Epithelial cell of proximal tubule (primary cell): Measurements from ENCODE around the gene HSPA9. TPM values are rescaled to one million over a fixed set of nuclear protein-coding genes. Genes with fewer than 3 reads are reported as not detected.

ENCODE experiments used
- DNase-seq: peaks from one replicate; pipeline ENCODE4 v3.0.0-alpha.2; 2011; ENCODE audit warnings: low read depth
- H3K4me3 ChIP-seq: 2 replicates; pipeline ENCODE4 v1.5.1; 2011; ENCODE audit warnings: low read depth, mild to moderate bottlenecking, low read length
- CTCF ChIP-seq: conservative IDR thresholded peaks from 2 replicates; pipeline ENCODE4 v1.5.1; 2012; ENCODE audit warnings: low read depth, mild to moderate bottlenecking, low read length
- total RNA-seq: library from RNA; depleted of rRNA; stranded (reverse); fragments of >200 nt; gene quantifications from 2 replicates; pipeline ENCODE4 v1.2.3, GENCODE V29; 2015

The HSPA9 gene
- total RNA-seq, 1 donor from 2014 or later: 174 TPM

GRCh38 chr5:138580777-138581176, 5.6 kb upstream of the HSPA9 start:
- TF ChIP-seq CTCF: no peak
- no peak overlapping the region for H3K4me3 ChIP-seq
- no peak for DNase-seq

- no peak for TF ChIP-seq CTCF
Observed at GRCh38 chr5:138580001-138580400, 4.8 kb upstream of the HSPA9 start.

GRCh38 chr5:138579517-138579863, 4.3 kb upstream of the HSPA9 start:
- TF ChIP-seq CTCF: no peak
- H3K4me3 ChIP-seq: no peak overlapping the region
- DNase-seq: no peak

More at GRCh38 chr5:138580001-138580400, 4.8 kb upstream of the HSPA9 start:
- DNase-seq: no peak
- no peak overlapping the region for H3K4me3 ChIP-seq

GRCh38 chr5:138577452-138577851, 2.3 kb upstream of the HSPA9 start:
- no peak for TF ChIP-seq CTCF
- H3K4me3 ChIP-seq: no peak overlapping the region

GRCh38 chr5:138574744-138575193, 432 bp downstream of the HSPA9 start:
- H3K4me3 ChIP-seq: peak overlapping the region; percentile 84
- no peak for TF ChIP-seq CTCF
- DNase-seq: no peak

More at GRCh38 chr5:138577452-138577851, 2.3 kb upstream of the HSPA9 start:
- no peak for DNase-seq

- no peak for DNase-seq
- TF ChIP-seq CTCF: no peak
Observed at GRCh38 chr5:138573949-138574670, 1.1 kb downstream of the HSPA9 start.

GRCh38 chr5:138573223-138573622, 2.0 kb downstream of the HSPA9 start:
- no peak overlapping the region for H3K4me3 ChIP-seq
- TF ChIP-seq CTCF: no peak
- no peak for DNase-seq

More at GRCh38 chr5:138573949-138574670, 1.1 kb downstream of the HSPA9 start:
- peak overlapping the region; percentile 84 for H3K4me3 ChIP-seq
